Activated CD8-positive, alpha-beta T cell treated with anti-CD3 and anti-CD28 coated beads for 36 hours (primary cell): ENCODE measurements around the gene CLEC16A. TPM values are rescaled to one million over a fixed set of nuclear protein-coding genes. Genes with fewer than 3 reads are reported as not detected.

Experiments used
- ATAC-seq: fragments of 200-7000 bp; cut with Tn5 transposase; one replicate; pipeline ENCODE4 v1.10.0; 2021; ENCODE audit warnings: mild to moderate bottlenecking, moderate library complexity
- CTCF ChIA-PET: fragments of 350-600 bp; sonication (Branson Sonifier 250); formaldehyde crosslinking; loops from one replicate; lab custom pipeline; 2021; ENCODE audit warnings: antibody characterized with exemption; lab: Charles Lee
- POLR2A ChIA-PET: fragments of 350-600 bp; sonication (Branson Sonifier 250); formaldehyde crosslinking; loops from one replicate; lab custom pipeline; 2021; ENCODE audit warnings: antibody characterized with exemption; lab: Charles Lee
- DNase-seq: peaks from one replicate; pipeline ENCODE4 v3.0.0-alpha.2; 2020
- H3K27ac Mint-ChIP-seq: one replicate; pipeline ENCODE4 v1.8.0; 2021; ENCODE audit warnings: mild to moderate bottlenecking, mixed read lengths
- H3K27me3 Mint-ChIP-seq: one replicate; pipeline ENCODE4 v1.8.0; 2021; ENCODE audit warnings: mixed read lengths
- H3K36me3 Mint-ChIP-seq: one replicate; pipeline ENCODE4 v1.8.0; 2021; ENCODE audit warnings: low read depth, mixed read lengths
- H3K4me1 Mint-ChIP-seq: one replicate; pipeline ENCODE4 v1.8.0; 2021; ENCODE audit warnings: low read depth, mixed read lengths
- H3K4me3 Mint-ChIP-seq: one replicate; pipeline ENCODE4 v1.8.0; 2021; ENCODE audit warnings: mild to moderate bottlenecking, moderate library complexity, mixed read lengths
- H3K9me3 Mint-ChIP-seq: one replicate; pipeline ENCODE4 v1.8.0; 2021; ENCODE audit warnings: mixed read lengths
- CTCF ChIP-seq: fragments of 200-600 bp; IDR thresholded peaks from one replicate; pipeline ENCODE4 v1.8.0; 2022; ENCODE audit warnings: antibody characterized with exemption, mild to moderate bottlenecking
- intact Hi-C: fragments of 100-400 bp; cut with micrococcal nuclease; formaldehyde crosslinking; loops from one replicate; pipeline ENCODE4 v1.10.0; 2022
- total RNA-seq, 2 experiments: library from RNA; stranded (reverse); gene quantifications; one replicate each; pipeline ENCODE4 v1.2.3, GENCODE V29; 2021

The CLEC16A gene
- total RNA-seq, 2 experiments from 2014 or later, result 20.4 to 21.7 TPM

- Mint-ChIP-seq H3K36me3 (peaks cover 27% of the 10 kb centered on the region), H3K9me3 (no peaks in the 10 kb centered on the region), H3K4me1 (peaks cover 50% of the 10 kb centered on the region), H3K27me3 (no peaks in the 10 kb centered on the region), H3K4me3 (no peak overlapping the region), H3K27ac (peak overlapping the region; percentile 13)
- POLR2A ChIA-PET, result no interaction called here
- ATAC-seq, result no peak
- DNase-seq, result no peak
- CTCF ChIA-PET, result no interaction called here
- no peak for TF ChIP-seq CTCF
- intact Hi-C loops, result loop anchor here (10.0 kb wide), 1 partner anchor 79 kb away; no protein-coding TSS in a partner anchor
Measured at GRCh38 chr16:11173426-11173825, 229.1 kb downstream of the CLEC16A start.

GRCh38 chr16:11174141-11174540, 229.8 kb downstream of the CLEC16A start:
- intact Hi-C loops, result loop anchor here (10.0 kb wide), 1 partner anchor 79 kb away; no protein-coding TSS in a partner anchor
- H3K9me3 Mint-ChIP-seq, result no peaks in the 10 kb centered on the region
- ATAC-seq, result no peak
- no peak for TF ChIP-seq CTCF
- POLR2A ChIA-PET, result interaction anchor here (1.2 kb wide), 1 partner anchor 17 kb away, joined by 3 read pairs; no protein-coding TSS in a partner anchor
- DNase-seq, result no peak
- CTCF ChIA-PET, result no interaction called here
- no peaks in the 10 kb centered on the region for H3K27me3 Mint-ChIP-seq
- H3K36me3 Mint-ChIP-seq, result peaks cover 28% of the 10 kb centered on the region
- peaks cover 53% of the 10 kb centered on the region for H3K4me1 Mint-ChIP-seq
- H3K4me3 Mint-ChIP-seq, result no peak overlapping the region
- no peak overlapping the region for H3K27ac Mint-ChIP-seq

- Mint-ChIP-seq H3K27me3 (no peaks in the 10 kb centered on the region), H3K4me1 (peaks cover 60% of the 10 kb centered on the region), H3K27ac (peak overlapping the region; percentile 89), H3K9me3 (no peaks in the 10 kb centered on the region), H3K36me3 (peaks cover 28% of the 10 kb centered on the region), H3K4me3 (no peak overlapping the region)
- ChIA-PET CTCF (interaction anchor here (1.1 to 1.8 kb wide), 3 partner anchors 14 to 79 kb away, joined by 3 to 5 read pairs (median 4); no protein-coding TSS in a partner anchor), POLR2A (interaction anchor here (0.6 to 1.7 kb wide), 9 partner anchors 10 to 81 kb away, joined by 3 to 8 read pairs (median 4); partner anchors contain the start of gene SOCS1)
- no peak for TF ChIP-seq CTCF
- DNase-seq, result no peak
- ATAC-seq, result no peak
- intact Hi-C loops, result loop anchor here (10.0 kb wide), 1 partner anchor 80 kb away; no protein-coding TSS in a partner anchor
Measured at GRCh38 chr16:11175106-11175786, 230.9 kb downstream of the CLEC16A start.

GRCh38 chr16:11175787-11176341, 231.5 kb downstream of the CLEC16A start:
- peak; percentile 85 for ATAC-seq
- CTCF ChIA-PET, result interaction anchor here (0.9 to 1.8 kb wide), 4 partner anchors 15 to 79 kb away, joined by 3 to 5 read pairs (median 4); no protein-coding TSS in a partner anchor
- no peaks in the 10 kb centered on the region for H3K27me3 Mint-ChIP-seq
- peak overlapping the region; percentile 89 for H3K27ac Mint-ChIP-seq
- no peak overlapping the region for H3K4me3 Mint-ChIP-seq
- H3K9me3 Mint-ChIP-seq, result no peaks in the 10 kb centered on the region
- H3K36me3 Mint-ChIP-seq, result peaks cover 32% of the 10 kb centered on the region
- H3K4me1 Mint-ChIP-seq, result peaks cover 65% of the 10 kb centered on the region
- peak; percentile 79 for DNase-seq
- POLR2A ChIA-PET, result interaction anchor here (0.8 to 1.7 kb wide), 6 partner anchors 9 to 81 kb away, joined by 3 to 8 read pairs (median 4); partner anchors contain the start of gene SOCS1
- no peak for TF ChIP-seq CTCF
- intact Hi-C loops, result loop anchor here (10.0 kb wide), 1 partner anchor 81 kb away; no protein-coding TSS in a partner anchor
